Measurements from ENCODE around the gene CDT1.

DNA sequence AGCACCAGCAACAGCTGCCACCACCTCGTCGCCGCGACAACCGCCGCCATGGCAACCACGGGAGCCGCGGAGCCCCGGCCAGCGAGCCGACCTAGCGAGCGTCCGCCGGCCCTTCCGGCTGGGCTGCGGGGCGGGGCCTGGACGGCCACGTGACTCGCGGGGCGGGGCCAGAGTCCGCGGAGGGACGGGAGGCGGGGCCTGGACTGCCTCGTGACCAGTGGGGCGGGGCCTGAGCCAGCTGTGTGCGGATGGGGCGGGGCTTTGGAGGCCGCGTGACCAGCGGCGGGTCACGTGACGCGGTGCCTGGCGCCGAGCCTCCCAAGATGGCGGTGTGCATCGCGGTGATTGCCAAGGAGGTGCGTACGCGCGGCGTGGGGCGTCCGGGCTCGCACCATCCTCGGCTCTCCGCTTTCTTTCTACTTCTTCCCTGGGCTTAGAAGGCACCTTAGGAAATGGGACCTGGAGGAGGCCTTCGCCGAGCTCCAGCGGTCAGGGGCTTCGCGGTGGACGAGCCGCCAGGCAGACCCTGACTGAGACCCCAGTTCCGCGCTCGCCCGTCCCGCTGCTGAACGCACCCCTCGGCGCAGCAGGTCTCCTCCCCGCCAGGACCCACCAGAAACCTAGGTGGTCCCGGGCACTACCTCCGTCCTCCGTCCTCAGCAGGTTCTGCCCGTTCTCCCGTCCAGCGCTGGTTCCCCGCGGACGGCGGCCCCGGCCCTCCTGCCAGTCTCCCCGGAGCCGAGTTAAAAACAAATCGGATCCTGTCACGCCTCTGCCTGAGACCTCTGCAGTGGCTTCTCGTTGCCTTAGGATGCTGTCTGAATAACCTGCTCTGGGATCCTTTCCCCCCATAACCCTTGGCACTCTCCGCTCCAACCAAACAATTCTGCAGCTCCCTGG lies 53.5 kb downstream of the CDT1 start, which contains the start of the genes GALNS and TRAPPC2L:
- TF ChIP-seq ZNF423 (CRISPR knock-in tag; IDR thresholded peaks at IDR 0.05), result no peak
- TF ChIP-seq, protein P1, sequence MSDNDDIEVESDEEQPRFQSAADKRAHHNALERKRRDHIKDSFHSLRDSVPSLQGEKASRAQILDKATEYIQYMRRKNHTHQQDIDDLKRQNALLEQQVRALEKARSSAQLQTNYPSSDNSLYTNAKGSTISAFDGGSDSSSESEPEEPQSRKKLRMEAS (CRISPR knock-in tag; IDR thresholded peaks at IDR 0.05), result peak; percentile 79; the same call in 1 of the 2 replicates
- TF ChIP-seq, protein P2, sequence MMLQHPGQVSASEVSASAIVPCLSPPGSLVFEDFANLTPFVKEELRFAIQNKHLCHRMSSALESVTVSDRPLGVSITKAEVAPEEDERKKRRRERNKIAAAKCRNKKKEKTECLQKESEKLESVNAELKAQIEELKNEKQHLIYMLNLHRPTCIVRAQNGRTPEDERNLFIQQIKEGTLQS (CRISPR knock-in tag; conservative IDR thresholded peaks at IDR 0.05), result no peak

All from WTC11 (cell line).